Breast epithelium (tissue), 4 donors: ENCODE data around the gene TRPV4. TPM values are rescaled to one million over a fixed set of nuclear protein-coding genes. Genes with fewer than 3 reads are reported as not detected.

ENCODE experiments used
- DNase-seq, 2 donors: peaks; one replicate each; pipeline ENCODE4 v3.0.0-alpha.2; 2019; ENCODE audit warnings: low spot score in 2 of 2
- H3K27ac ChIP-seq, 2 donors: fragments of 200-600 bp; sonication (generic) in 1 of 2; one replicate each; pipeline ENCODE4 v1.5.1; 2016 to 2019; ENCODE audit warnings: mild to moderate bottlenecking in 1 of 2
- H3K27me3 ChIP-seq, 2 donors: fragments of 200-600 bp; sonication (generic) in 1 of 2; one replicate each; pipeline versions ENCODE4 v1.5.1 to v1.6.0; 2017 to 2019; ENCODE audit warnings: control low read depth in 1 of 2, mild to moderate bottlenecking in 1 of 2
- H3K36me3 ChIP-seq: fragments of 200-600 bp; one replicate; pipeline ENCODE4 v1.5.1; 2019
- H3K4me1 ChIP-seq, 2 donors: fragments of 200-600 bp; sonication (generic); one replicate each; pipeline ENCODE4 v1.5.1; 2016 to 2019; ENCODE audit warnings: control low read depth in 1 of 2
- H3K4me3 ChIP-seq, 3 donors: fragments of 200-600 bp; sonication (generic); 1 replicate in 2 of 3; 2 replicates in 1 of 3; pipeline ENCODE4 v1.5.1; 2016 to 2019; ENCODE audit warnings: mild to moderate bottlenecking in 3 of 3, moderate library complexity in 2 of 3
- H3K9me3 ChIP-seq, 2 donors: fragments of 200-600 bp; sonication (generic) in 1 of 2; one replicate each; pipeline ENCODE4 v1.5.1; 2016 to 2019; ENCODE audit warnings: control low read depth in 1 of 2
- CTCF ChIP-seq, 3 donors: fragments of 450-650 bp; IDR thresholded peaks; one replicate each; pipeline ENCODE4 v1.5.1; 2016 to 2017; ENCODE audit warnings: antibody characterized with exemption in 3 of 3, mild to moderate bottlenecking in 3 of 3, moderate library complexity in 3 of 3
- POLR2A ChIP-seq: fragments of 450-650 bp; IDR thresholded peaks from one replicate; pipeline ENCODE4 v1.6.1; 2016; ENCODE audit warnings: antibody characterized with exemption, mild to moderate bottlenecking, moderate library complexity
- POLR2AphosphoS5 ChIP-seq, 3 donors: sonication (generic); formaldehyde crosslinking; IDR thresholded peaks; one replicate each; pipeline ENCODE4 v1.6.1; 2017; ENCODE audit warnings: antibody characterized with exemption in 3 of 3
- intact Hi-C: fragments of 100-400 bp; cut with DNase I; formaldehyde crosslinking; loops from one replicate; pipeline ENCODE4 v1.15.1; 2023; ENCODE audit warnings: low total_unique reads
- total RNA-seq, 3 donors: library from RNA; depleted of rRNA; stranded (reverse); fragments of >200 nt; gene quantifications; one replicate each; pipeline ENCODE4 v1.1.0, GENCODE V29; 2016

The TRPV4 gene
- total RNA-seq, 3 donors from 2014 or later = 0.64 to 6.4 (median 2.0) TPM

GRCh38 chr12:109802828-109803227, 30.4 kb downstream of the TRPV4 start:
- TF ChIP-seq CTCF (IDR thresholded peaks at IDR 0.05) (no peak), POLR2A (no peak), POLR2AphosphoS5 (IDR thresholded peaks at IDR 0.05) (no peak)
- Histone ChIP-seq H3K4me1 (no peaks in the 10 kb centered on the region), H3K27ac (no peak overlapping the region), H3K9me3 (no peaks in the 10 kb centered on the region), H3K4me3 (no peak overlapping the region), H3K36me3 (no peaks in the 10 kb centered on the region), H3K27me3 (no peaks in the 10 kb centered on the region)
- intact Hi-C loops = no loop called here
- no peak for DNase-seq

GRCh38 chr12:109800536-109800935, 32.7 kb downstream of the TRPV4 start:
- no peaks in the 10 kb centered on the region for H3K27me3 ChIP-seq
- no peak overlapping the region for H3K27ac ChIP-seq
- H3K9me3 ChIP-seq = no peaks in the 10 kb centered on the region
- DNase-seq = no peak
- TF ChIP-seq POLR2A (no peak), CTCF (IDR thresholded peaks at IDR 0.05) (no peak), POLR2AphosphoS5 (IDR thresholded peaks at IDR 0.05) (no peak)
- H3K4me1 ChIP-seq = no peaks in the 10 kb centered on the region
- intact Hi-C loops = no loop called here
- no peaks in the 10 kb centered on the region for H3K36me3 ChIP-seq
- H3K4me3 ChIP-seq = no peak overlapping the region

- TF ChIP-seq POLR2AphosphoS5 (IDR thresholded peaks at IDR 0.05) = no peak
- TF ChIP-seq POLR2A = no peak
- TF ChIP-seq CTCF (IDR thresholded peaks at IDR 0.05) = no peak
- no peak overlapping the region for H3K27ac ChIP-seq
- H3K36me3 ChIP-seq = no peaks in the 10 kb centered on the region
- intact Hi-C loops = no loop called here
- no peaks in the 10 kb centered on the region for H3K27me3 ChIP-seq
- H3K4me3 ChIP-seq = no peak overlapping the region
- no peaks in the 10 kb centered on the region for H3K9me3 ChIP-seq
- DNase-seq = no peak
- H3K4me1 ChIP-seq = no peaks in the 10 kb centered on the region
These were observed 34.5 kb downstream of the TRPV4 start for GRCh38 chr12:109798691-109799090.

- Histone ChIP-seq H3K4me3 (no peak overlapping the region), H3K4me1 (no peaks in the 10 kb centered on the region), H3K27ac (no peak overlapping the region), H3K36me3 (no peaks in the 10 kb centered on the region), H3K9me3 (no peaks in the 10 kb centered on the region), H3K27me3 (no peaks in the 10 kb centered on the region)
- DNase-seq = no peak
- TF ChIP-seq POLR2A (no peak), POLR2AphosphoS5 (IDR thresholded peaks at IDR 0.05) (no peak), CTCF (IDR thresholded peaks at IDR 0.05) (no peak)
- intact Hi-C loops = no loop called here
These were observed 35.1 kb downstream of the TRPV4 start for GRCh38 chr12:109797905-109798669.

GRCh38 chr12:109796057-109796456, 37.1 kb downstream of the TRPV4 start:
- intact Hi-C loops = no loop called here
- H3K27ac ChIP-seq = no peak overlapping the region
- DNase-seq = no peak
- no peaks in the 10 kb centered on the region for H3K9me3 ChIP-seq
- no peak overlapping the region for H3K4me3 ChIP-seq
- H3K27me3 ChIP-seq = no peaks in the 10 kb centered on the region
- no peaks in the 10 kb centered on the region for H3K4me1 ChIP-seq
- TF ChIP-seq POLR2AphosphoS5 (IDR thresholded peaks at IDR 0.05) = no peak
- TF ChIP-seq CTCF (IDR thresholded peaks at IDR 0.05) = no peak
- TF ChIP-seq POLR2A = no peak
- H3K36me3 ChIP-seq = no peaks in the 10 kb centered on the region
